Stimulated activated naive CD4-positive, alpha-beta T cell (primary cell): ENCODE measurements around the gene DQX1.

Source experiments
- DNase-seq, 6 experiments: peaks; one replicate each; lab custom pipeline; 2025; lab: John Stamatoyannopoulos, UW

DQX1 gene

GRCh38 chr2:74510272-74510671 is 15.8 kb downstream of the DQX1 start:
- DNase-seq = no peak

- DNase-seq = peak in 2 of 6 experiments; percentile 13 to 51
These were observed 18.0 kb downstream of the DQX1 start for GRCh38 chr2:74507926-74508520.

- DNase-seq = peak; percentile 94 to 100 (median 98)
These were observed 18.7 kb downstream of the DQX1 start, which contains the start of gene PCGF1 for GRCh38 chr2:74507145-74507925. Gene PCGF1, minus strand, starts transcription at chr2:74507695. Its CDS starts 27 bp downstream, at chr2:74507668.

DNA sequence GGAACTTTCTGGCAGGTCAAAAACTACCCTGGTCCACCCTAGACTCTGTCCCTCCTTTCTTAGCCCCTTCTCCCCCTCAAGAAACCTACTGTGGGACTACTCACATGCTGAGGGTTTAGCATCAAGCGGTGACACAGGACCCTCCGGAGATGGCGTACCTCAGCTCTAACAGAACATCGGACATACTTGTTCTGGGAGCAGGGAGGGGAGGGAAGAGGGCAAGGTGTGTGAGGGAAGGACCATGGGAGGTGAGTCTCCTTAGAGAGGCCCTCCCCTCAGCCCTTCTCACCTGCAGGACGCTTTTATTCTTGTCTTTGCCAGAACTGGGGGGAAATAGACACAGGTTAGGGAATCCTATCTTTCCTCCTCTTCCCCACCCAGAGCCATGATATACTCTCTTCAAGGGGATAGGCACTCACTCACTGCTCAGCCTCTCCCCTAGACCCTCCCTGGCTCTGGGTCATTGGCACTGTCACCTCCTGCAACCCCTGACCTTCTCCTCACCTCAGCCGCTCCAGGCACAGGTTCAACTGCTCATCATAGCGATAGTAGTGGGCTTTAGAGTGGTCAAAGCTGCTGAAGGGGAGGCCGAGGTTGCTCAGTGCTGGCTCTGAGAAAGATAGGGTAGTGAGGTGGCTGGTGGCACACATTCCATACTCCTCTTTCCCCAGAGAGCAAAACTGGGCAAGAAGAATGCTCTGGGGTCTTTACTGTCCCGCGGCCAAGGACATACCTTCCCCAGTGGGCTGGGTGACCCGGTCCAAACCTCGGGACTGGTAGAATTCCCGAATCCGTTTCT is 20.4 kb downstream of the DQX1 start:
- DNase-seq = no peak

GRCh38 chr2:74504591-74504990 is 21.4 kb downstream of the DQX1 start:
- DNase-seq = no peak

DNA sequence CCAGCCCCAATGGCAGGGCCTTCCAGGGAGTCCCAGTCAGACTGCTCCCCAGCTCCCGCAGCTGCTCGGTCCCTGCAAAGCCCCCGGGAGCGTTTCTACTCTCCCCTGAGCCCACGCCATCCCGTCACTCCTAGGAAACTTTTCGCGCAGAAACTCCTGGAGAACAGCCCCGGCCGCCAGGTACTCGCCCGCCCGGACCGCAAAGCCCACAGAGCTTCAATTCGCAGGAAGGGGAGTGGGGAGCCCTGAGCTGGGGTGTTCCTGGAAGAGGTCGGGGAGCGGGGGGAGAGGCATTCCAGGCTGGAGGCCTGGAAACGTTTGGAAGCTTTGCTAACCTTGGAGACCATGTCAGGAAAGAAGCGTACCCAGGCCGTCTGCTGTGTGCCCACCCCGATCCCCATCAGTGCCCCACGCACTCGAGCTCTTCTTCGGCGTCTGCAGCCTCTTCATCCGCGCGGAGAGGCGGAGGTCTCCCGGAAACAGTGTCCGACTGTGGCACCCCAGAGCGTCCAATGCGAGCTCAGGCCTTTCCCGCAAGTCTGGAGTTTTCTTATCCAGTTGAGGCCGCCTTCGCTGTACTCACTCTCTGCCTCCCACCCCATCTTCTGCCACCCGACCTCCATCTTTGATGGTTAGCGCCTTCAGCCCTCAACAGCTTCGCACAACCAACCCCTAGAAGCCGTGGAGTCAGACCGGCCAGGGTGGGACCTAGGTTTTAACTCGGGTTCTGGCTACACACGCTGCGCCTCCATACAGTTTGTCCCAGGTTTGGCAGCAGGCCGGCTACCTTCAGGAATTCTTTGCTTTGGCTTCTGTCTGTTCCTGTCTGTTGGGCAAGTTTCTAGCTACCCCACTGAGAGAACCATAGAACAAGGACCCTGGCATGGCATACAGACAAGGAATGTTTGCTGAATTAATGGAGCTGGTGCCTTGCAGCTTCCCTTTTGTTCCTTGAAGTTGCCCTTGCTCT is 22.2 kb downstream of the DQX1 start:
- no peak for DNase-seq

DNA sequence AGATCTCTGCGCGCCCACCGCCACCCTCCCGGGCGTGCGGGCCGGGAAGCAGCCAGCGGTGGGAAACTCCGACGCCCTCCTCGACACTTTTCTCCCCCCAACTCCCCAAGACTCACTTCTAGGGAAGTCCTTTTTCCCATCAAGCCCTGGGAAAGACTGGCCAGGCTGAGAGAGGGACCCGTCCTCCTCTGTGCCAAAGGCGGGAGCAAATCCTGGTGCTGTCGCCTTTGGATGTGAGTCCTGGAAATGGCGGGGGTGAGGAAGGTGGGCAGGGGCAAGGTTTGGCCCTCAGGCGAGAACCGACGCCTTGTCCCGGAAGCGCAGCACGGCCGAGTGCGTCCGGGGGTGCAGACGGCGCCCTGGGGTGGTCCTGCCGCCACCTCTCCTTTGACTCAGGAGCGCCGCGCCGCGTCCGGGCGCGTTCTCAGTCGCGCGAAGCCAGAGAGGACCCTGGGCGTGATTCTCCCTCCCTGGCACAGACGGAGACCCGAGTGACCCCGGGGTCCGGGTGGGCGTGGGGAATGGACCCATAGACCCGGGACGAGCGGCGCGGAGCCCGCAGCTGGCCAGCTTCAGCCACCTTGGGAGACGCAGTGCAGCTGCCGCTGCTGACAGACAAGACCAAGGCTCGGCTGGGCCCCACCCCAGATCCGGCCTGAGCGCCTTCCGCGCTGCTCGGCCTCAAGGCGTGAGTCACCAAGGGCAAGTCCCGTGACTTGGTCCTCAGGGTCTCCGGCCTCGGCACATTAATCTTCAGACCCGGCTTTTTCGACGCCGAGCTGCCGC is 23.1 kb downstream of the DQX1 start:
- DNase-seq = no peak

DNA sequence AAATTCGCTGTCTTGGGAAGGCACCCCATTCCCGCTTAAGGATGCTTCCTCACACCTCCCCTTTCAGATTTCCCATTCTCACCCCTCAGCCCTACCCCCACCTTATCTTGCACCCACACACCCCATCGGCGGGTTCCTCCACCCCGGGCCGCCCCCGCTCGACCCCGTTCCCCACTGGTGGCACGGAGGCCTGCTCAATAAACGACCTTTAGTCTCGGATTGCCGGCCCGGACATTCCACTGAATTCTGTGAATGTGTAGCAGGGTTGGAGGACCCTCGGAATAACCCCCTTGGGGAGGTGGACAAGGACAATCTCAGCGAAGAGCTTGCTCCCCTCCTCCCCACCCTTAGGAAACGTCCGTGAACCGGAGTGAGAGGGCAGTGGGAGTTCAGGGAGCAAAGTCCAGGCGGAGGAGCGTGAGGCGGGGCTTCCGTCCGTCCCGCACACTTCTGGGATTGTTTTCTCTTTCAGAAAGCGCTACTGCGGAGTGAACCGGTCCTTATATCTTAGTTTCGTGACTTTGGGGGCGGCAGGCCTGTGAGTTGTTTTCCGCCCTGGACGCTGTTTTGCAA is 23.8 kb downstream of the DQX1 start:
- no peak for DNase-seq

GRCh38 chr2:74501335-74502071 is 24.5 kb downstream of the DQX1 start:
- DNase-seq = no peak

GRCh38 chr2:74500578-74500946 is 25.5 kb downstream of the DQX1 start:
- no peak for DNase-seq

DNA sequence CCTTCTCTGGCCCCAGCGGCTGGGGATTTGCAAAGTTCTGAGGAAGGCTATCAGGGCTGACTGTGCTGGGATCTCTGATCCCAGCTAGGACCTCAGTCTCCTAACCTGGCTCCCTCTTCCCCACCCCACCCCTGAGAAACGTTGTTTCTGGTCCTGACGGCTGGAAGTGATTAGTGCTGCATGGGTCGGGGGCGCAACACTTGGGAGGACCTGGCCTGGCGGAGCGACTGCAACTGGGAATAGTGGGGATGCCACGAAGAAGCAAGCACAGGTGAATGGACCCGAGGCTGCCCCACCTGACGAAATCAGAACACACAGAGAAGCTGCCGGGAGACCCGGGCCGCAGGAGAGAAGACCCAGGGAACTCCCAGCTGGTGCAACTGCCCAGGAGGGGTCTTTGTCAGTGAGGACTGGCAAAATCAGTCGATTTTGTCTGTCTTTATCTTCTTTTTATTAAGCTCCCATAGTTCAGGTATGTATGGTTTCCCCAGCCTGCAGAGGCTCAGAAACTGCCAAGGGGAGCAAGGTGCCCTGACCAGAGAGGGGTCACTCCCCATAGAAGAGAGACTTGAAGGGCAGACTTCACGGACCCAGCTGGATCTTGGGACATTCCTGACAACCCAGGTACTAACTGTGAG is 26.0 kb downstream of the DQX1 start:
- no peak for DNase-seq

DNA sequence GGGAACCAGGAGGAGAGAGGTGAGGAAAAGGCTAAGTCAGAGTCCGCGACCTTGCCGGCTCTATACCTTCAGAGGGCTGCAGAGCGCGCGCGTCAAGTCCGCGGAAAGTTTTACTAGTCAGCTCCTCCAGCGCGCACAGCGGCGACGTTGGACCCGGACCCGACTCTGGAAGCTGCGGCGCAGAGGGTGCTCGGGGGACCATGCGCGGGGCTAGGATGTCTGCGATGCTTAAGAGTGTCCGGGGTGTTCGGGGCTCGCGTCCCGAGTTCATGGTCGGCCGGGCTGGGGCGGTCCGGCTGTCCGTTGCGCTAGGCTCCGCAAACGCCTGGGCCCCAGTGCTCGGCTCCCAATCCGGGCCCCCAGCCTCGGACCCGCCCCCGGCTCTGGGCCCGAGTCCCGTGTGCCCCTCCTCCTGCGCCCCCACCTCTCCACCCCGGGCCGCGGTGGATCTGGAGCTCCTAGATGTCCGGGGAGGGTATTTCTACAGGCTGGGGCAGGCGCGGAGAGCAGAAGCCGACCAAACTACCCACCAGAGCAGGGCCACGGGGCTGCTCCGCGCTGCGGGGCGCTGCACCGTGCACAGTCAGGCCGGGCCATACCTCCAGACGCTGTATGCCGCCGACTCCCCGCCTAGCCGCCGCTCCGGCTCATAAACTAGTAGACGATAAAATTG is 26.6 kb downstream of the DQX1 start, which contains the start of gene LBX2:
LBX2 (minus strand) TSS at position 337 of the 673 bp plus-strand sequence; CDS start at position 271, 66 bp downstream.
- DNase-seq = no peak

- DNase-seq = peak in 2 of 6 experiments; percentile 27 to 47
These were observed 27.3 kb downstream of the DQX1 start for GRCh38 chr2:74498500-74499266.

GRCh38 chr2:74497777-74498499 is 28.1 kb downstream of the DQX1 start:
- no peak for DNase-seq

DNA sequence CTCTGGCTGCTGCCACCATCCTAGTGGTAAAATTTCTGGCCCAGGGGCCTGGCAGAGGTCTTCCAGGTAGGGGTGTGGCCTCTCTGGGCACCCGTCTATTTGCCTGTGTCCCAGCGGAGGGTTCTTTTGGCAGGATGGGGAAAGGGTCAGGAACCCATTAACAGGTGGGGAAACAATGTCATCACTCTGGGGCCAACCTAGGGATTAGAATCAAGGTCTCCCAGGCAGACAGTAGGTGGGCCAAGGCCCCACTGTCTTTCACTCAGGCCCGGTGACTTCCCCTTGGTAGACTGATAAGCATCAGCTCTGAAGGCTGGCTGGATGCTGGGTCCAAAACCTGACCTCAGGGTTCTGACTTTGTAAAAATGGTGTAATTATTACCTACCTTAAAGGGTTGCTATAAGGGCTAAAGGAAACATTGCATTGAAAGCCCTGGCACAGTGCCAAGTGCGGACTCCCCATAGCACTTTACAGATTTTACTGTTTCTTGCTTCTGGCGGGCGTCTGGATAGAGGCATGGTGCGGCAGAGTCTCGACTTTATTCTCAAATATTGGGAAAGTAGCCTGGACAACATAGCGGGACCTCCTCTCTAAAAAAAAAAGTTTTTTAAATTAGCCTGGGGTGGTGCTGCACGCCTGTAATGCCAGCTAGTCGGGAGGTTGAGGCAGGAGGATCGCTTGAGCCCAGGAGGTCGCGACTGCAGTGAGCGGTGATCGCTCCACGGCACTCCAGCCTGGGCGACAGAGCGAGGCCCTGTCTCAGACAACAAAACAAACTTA is 28.8 kb downstream of the DQX1 start:
- no peak for DNase-seq

GRCh38 chr2:74495440-74495839 is 30.6 kb downstream of the DQX1 start:
- no peak for DNase-seq
